ENCODE results near the gene COMMD9. TPM values are rescaled to one million over a fixed set of nuclear protein-coding genes. Genes with fewer than 3 reads are reported as not detected.

The COMMD9 gene
- total RNA-seq, 1 donor from 2014 or later = 66.1 TPM

GRCh38 chr11:36229091-36229705, 60.0 kb downstream of the COMMD9 start:
- Mint-ChIP-seq H3K4me3 (ENCODE audit: unreplicated experiment) (no peak overlapping the region), H3K4me1 (ENCODE audit: unreplicated experiment) (no peaks in the 10 kb centered on the region), H3K36me3 (ENCODE audit: low read depth, unreplicated experiment) (peaks cover 8% of the 10 kb centered on the region), H3K27ac (ENCODE audit: unreplicated experiment) (no peak overlapping the region), H3K27me3 (ENCODE audit: unreplicated experiment) (no peaks in the 10 kb centered on the region), H3K9me3 (ENCODE audit: unreplicated experiment) (no peaks in the 10 kb centered on the region)
- no peak for TF ChIP-seq CTCF (IDR thresholded peaks at IDR 0.05; ENCODE audit: unreplicated experiment)
- no peak for DNase-seq (ENCODE audit: low spot score)

- H3K36me3 Mint-ChIP-seq (ENCODE audit: low read depth, unreplicated experiment) = peaks cover 8% of the 10 kb centered on the region
- DNase-seq (ENCODE audit: low spot score) = no peak
- no peak overlapping the region for H3K27ac Mint-ChIP-seq (ENCODE audit: unreplicated experiment)
- H3K27me3 Mint-ChIP-seq (ENCODE audit: unreplicated experiment) = no peaks in the 10 kb centered on the region
- TF ChIP-seq CTCF (IDR thresholded peaks at IDR 0.05; ENCODE audit: unreplicated experiment) = no peak
- no peaks in the 10 kb centered on the region for H3K9me3 Mint-ChIP-seq (ENCODE audit: unreplicated experiment)
- H3K4me3 Mint-ChIP-seq (ENCODE audit: unreplicated experiment) = no peak overlapping the region
- H3K4me1 Mint-ChIP-seq (ENCODE audit: unreplicated experiment) = no peaks in the 10 kb centered on the region
These were observed 60.5 kb downstream of the COMMD9 start for GRCh38 chr11:36228689-36229088.

- DNase-seq (ENCODE audit: low spot score) = no peak
- no peak overlapping the region for H3K4me3 Mint-ChIP-seq (ENCODE audit: unreplicated experiment)
- H3K36me3 Mint-ChIP-seq (ENCODE audit: low read depth, unreplicated experiment) = peaks cover 8% of the 10 kb centered on the region
- no peak for TF ChIP-seq CTCF (IDR thresholded peaks at IDR 0.05; ENCODE audit: unreplicated experiment)
- no peak overlapping the region for H3K27ac Mint-ChIP-seq (ENCODE audit: unreplicated experiment)
- H3K4me1 Mint-ChIP-seq (ENCODE audit: unreplicated experiment) = no peaks in the 10 kb centered on the region
- no peaks in the 10 kb centered on the region for H3K9me3 Mint-ChIP-seq (ENCODE audit: unreplicated experiment)
- H3K27me3 Mint-ChIP-seq (ENCODE audit: unreplicated experiment) = no peaks in the 10 kb centered on the region
These were observed 62.2 kb downstream of the COMMD9 start for GRCh38 chr11:36227044-36227443.

GRCh38 chr11:36224209-36224882, 64.9 kb downstream of the COMMD9 start:
- no peak for DNase-seq (ENCODE audit: low spot score)
- Mint-ChIP-seq H3K27me3 (ENCODE audit: unreplicated experiment) (no peaks in the 10 kb centered on the region), H3K27ac (ENCODE audit: unreplicated experiment) (no peak overlapping the region), H3K9me3 (ENCODE audit: unreplicated experiment) (no peaks in the 10 kb centered on the region), H3K4me1 (ENCODE audit: unreplicated experiment) (no peaks in the 10 kb centered on the region), H3K36me3 (ENCODE audit: low read depth, unreplicated experiment) (no peaks in the 10 kb centered on the region), H3K4me3 (ENCODE audit: unreplicated experiment) (no peak overlapping the region)
- no peak for TF ChIP-seq CTCF (IDR thresholded peaks at IDR 0.05; ENCODE audit: unreplicated experiment)
